Activated CD4-positive, alpha-beta T cell treated with anti-CD3 and anti-CD28 coated beads, Interleukin-10, Interleukin-2, amounts not matched to agents 100 ng/mL and 50 ng/mL, durations not matched to agents 16 hours and 8 hours (primary cell): ENCODE results near the gene PCDHB12.
"Not testable (repeated sequence)": the region's sequence is repeated elsewhere in the genome, so short reads cannot be mapped to it uniquely, and the experiment has no call there.

Experiments
- DNase-seq: peaks from one replicate; pipeline ENCODE4 v3.0.0-alpha.2; 2020

The PCDHB12 gene

GRCh38 chr5:141208478-141208877 lies at the start of gene PCDHB12:
TSS of gene PCDHB12 (plus strand) at chr5:141208719. CDS start at chr5:141208908, 189 bp downstream.
- no peak for DNase-seq

GRCh38 chr5:141172381-141173204 lies 35.9 kb upstream of the PCDHB12 start, which contains the start of gene PCDHB7:
TSS of gene PCDHB7 (plus strand) at chr5:141172644. CDS start at chr5:141172836, 192 bp downstream.
- DNase-seq: peak; percentile 3

DNA sequence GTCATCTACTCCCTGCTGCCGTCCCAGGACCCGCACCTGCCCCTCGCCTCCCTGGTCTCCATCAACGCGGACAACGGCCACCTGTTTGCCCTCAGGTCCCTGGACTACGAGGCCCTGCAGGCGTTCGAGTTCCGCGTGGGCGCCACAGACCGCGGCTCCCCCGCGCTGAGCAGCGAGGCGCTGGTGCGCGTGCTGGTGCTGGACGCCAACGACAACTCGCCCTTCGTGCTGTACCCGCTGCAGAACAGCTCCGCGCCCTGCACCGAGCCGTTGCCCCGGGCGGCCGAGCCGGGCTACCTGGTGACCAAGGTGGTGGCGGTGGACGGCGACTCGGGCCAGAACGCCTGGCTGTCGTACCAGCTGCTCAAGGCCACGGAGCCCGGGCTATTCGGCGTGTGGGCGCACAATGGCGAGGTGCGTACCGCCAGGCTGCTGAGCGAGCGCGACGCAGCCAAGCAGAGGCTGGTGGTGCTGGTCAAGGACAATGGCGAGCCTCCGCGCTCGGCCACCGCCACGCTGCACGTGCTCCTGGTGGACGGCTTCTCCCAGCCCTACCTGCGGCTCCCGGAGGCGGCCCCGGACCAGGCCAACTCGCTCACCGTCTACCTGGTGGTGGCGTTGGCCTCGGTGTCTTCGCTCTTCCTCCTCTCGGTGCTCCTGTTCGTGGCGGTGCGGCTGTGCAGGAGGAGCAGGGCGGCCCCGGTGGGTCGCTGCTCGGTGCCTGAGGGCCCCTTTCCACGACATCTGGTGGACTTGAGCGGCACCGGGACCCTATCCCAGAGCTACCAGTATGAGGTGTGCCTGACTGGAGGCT lies 34.0 kb upstream of the PCDHB12 start:
- DNase-seq: not testable (repeated sequence)

- DNase-seq: no peak
Measured at GRCh38 chr5:141175933-141176332, 32.6 kb upstream of the PCDHB12 start.

DNA sequence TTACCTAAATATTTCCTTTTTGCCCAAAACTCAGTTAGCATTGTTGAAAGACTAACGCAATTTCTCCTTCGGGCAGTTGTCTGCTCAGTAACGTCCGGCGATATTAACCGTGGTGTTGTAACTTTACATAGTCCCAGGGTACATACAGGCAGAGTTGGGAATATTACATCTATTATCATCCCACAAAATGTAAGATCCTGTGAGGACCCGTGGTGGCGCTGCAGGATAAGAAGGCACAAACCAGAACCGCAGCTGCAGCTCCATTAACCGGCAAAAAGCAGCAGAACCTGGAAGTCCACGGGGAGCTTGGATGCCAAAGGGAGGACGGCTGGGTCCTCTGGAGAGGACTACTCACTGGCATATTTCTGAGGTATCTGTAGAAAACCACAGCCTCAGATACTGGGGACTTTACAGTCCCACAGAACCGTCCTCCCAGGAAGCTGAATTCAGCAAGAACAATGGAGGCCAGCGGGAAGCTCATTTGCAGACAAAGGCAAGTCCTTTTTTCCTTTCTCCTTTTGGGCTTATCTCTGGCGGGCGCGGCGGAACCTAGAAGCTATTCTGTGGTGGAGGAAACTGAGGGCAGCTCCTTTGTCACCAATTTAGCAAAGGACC lies 30.8 kb upstream of the PCDHB12 start, which contains the start of gene PCDHB8:
PCDHB8 (plus strand) TSS at position 214 of the 615 bp plus-strand sequence; CDS start at position 459, 245 bp downstream.
- not testable (repeated sequence) for DNase-seq

DNA sequence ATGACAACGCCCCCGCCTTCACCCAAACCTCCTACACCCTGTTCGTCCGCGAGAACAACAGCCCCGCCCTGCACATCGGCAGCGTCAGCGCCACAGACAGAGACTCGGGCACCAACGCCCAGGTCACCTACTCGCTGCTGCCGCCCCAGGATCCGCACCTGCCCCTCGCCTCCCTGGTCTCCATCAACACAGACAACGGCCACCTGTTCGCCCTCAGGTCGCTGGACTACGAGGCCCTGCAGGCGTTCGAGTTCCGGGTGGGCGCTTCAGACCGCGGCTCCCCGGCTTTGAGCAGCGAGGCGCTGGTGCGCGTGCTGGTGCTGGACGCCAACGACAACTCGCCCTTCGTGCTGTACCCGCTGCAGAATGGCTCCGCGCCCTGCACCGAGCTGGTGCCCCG lies 29.1 kb upstream of the PCDHB12 start:
- not testable (repeated sequence) for DNase-seq

DNA sequence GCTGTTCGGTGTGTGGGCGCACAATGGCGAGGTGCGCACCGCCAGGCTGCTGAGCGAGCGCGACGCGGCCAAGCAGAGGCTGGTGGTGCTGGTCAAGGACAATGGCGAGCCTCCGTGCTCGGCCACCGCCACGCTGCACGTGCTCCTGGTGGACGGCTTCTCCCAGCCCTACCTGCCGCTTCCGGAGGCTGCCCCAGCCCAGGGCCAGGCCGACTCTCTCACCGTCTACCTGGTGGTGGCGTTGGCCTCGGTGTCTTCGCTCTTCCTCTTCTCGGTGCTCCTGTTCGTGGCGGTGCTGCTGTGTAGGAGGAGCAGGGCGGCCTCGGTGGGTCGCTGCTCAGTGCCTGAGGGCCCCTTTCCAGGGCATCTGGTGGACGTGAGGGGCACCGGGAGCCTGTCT lies 28.6 kb upstream of the PCDHB12 start:
- DNase-seq: not testable (repeated sequence)

DNA sequence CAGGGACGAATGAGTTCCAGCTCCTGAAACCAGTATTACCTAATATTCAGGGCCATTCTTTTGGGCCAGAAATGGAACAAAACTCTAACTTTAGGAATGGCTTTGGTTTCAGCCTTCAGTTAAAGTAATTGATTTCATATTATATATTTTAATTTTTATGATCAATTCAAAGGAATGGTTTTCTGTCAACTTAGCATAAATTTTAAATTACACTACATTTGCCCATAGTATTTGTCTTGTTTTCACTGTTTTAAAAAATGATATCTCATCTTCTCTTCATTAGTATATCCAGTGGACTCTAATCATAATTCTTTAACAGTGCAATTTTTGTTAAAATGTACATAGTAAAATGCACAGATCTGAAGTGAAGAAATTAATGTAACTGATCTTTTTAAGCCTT lies 28.2 kb upstream of the PCDHB12 start:
- no peak for DNase-seq

DNA sequence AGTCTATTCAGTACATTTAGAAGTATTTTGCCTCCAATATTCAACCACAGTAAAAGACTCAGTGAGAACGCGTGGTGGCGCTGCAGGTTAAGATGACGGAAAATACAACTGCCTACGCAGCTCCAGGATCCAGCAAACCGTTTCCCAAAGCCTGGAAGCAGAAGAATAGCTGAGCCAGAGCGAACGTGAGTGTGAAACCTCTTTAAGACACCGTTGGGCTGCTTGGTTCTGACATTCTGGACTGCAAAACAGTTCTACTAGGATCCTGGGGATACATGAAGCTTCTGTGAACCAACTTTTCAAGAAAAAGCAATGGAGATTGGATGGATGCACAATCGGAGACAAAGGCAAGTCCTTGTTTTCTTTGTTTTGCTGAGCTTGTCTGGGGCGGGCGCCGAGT lies 26.3 kb upstream of the PCDHB12 start, which contains the start of gene PCDHB16:
PCDHB16 (plus strand) TSS at position 140 of the 400 bp plus-strand sequence; CDS start at position 313, 173 bp downstream.
- DNase-seq: no peak

- not testable (repeated sequence) for DNase-seq
Measured at GRCh38 chr5:141184117-141184855, 24.2 kb upstream of the PCDHB12 start.

GRCh38 chr5:141186897-141187512 lies 21.5 kb upstream of the PCDHB12 start, which contains the start of gene PCDHB9:
TSS of gene PCDHB9 (plus strand) at chr5:141187161. CDS start at chr5:141187319, 158 bp downstream.
- peak; percentile 6 for DNase-seq

DNA sequence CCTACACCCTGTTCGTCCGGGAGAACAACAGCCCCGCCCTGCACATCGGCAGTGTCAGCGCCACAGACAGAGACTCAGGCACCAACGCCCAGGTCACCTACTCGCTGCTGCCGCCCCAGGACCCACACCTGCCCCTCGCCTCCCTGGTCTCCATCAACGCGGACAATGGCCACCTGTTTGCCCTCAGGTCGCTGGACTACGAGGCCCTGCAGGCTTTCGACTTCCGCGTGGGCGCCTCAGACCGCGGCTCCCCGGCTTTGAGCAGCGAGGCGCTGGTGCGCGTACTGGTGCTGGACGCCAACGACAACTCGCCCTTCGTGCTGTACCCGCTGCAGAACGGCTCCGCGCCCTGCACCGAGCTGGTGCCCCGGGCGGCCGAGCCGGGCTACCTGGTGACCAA lies 19.8 kb upstream of the PCDHB12 start:
- DNase-seq: not testable (repeated sequence)

GRCh38 chr5:141189131-141189530 lies 19.4 kb upstream of the PCDHB12 start:
- DNase-seq: not testable (repeated sequence)

GRCh38 chr5:141192110-141192725 lies 16.3 kb upstream of the PCDHB12 start, which contains the start of gene PCDHB10:
TSS of gene PCDHB10 (plus strand) at chr5:141192353. CDS start at chr5:141192553, 200 bp downstream.
- peak; percentile 20 for DNase-seq

DNA sequence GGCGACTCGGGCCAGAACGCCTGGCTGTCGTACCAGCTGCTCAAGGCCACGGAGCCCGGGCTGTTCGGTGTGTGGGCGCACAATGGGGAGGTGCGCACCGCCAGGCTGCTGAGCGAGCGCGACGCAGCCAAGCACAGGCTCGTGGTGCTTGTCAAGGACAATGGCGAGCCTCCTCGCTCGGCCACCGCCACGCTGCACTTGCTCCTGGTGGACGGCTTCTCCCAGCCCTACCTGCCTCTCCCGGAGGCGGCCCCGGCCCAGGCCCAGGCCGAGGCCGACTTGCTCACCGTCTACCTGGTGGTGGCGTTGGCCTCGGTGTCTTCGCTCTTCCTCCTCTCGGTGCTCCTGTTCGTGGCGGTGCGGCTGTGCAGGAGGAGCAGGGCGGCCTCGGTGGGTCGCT lies 14.2 kb upstream of the PCDHB12 start:
- DNase-seq: not testable (repeated sequence)

DNA sequence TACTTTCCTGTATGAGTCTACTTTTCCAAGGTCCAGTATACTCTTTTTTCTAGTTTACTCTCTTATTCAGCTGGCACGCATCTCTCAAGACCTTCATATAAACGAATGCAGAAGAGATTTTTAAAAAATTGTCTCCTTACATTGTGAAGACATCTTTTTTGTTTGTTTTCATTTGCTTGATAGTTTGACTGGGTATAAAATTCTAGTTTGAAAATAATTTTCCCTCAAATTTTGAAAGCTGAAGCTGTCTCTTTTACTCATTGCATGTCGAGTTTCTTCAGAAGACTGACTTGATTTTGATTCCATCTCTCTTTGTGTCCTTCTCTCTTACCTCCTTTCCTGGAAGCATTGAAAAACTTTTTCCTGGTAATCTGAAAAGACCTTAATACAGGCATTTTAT lies 12.2 kb upstream of the PCDHB12 start:
- DNase-seq: no peak

DNA sequence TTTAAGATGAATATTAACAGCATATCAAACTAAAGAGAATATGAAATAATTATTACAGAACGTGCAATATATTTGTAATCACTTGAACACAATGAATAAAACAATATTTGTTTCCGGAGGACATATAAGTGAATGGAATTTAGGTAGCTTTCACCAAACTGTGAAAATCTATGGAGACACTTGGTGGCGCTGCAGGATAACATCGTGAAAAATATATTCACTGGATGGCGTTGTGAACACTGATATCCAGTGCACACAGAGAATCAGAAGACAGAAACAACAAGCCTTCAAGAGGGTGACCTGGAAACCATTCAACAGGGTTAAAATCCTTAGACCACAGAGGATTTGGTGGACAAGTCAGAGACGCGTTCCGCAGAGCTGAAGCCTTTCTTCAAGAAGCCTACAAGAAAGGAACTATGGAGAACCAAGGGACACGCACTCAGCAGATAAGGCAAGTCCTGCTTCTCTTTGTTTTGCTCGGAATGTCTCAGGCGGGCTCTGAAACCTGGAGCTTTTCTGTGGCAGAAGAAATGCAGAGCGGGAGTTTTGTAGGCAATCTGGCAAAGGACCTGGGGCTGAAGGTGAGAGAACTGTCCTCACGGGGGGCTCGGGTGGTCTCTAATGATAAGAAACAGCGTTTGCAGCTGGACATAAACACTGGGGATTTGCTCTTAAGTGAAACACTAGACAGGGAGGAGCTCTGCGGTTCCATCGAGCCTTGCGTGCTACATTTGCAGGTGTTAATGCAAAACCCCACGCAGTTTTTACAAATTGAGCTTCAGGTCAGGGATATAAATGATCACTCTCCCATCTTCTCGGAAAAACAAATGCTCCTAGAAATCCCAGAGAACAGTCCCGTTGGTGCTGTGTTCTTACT lies 8.9 kb upstream of the PCDHB12 start, which contains the start of gene PCDHB11:
PCDHB11 (plus strand) TSS at position 269 of the 877 bp plus-strand sequence; CDS start at position 417, 148 bp downstream.
- no peak for DNase-seq

GRCh38 chr5:141201126-141201525 lies 7.4 kb upstream of the PCDHB12 start:
- DNase-seq: not testable (repeated sequence)

DNA sequence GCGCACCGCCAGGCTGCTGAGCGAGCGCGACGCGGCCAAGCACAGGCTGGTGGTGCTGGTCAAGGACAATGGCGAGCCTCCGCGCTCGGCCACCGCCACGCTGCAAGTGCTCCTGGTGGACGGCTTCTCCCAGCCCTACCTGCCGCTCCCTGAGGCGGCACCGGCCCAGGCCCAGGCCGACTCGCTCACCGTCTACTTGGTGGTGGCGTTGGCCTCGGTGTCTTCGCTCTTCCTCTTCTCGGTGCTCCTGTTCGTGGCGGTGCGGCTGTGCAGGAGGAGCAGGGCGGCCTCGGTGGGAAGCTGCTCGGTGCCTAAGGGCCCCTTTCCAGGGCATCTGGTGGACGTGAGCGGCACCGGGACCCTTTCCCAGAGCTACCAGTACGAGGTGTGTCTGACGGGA lies 6.9 kb upstream of the PCDHB12 start:
- not testable (repeated sequence) for DNase-seq

DNA sequence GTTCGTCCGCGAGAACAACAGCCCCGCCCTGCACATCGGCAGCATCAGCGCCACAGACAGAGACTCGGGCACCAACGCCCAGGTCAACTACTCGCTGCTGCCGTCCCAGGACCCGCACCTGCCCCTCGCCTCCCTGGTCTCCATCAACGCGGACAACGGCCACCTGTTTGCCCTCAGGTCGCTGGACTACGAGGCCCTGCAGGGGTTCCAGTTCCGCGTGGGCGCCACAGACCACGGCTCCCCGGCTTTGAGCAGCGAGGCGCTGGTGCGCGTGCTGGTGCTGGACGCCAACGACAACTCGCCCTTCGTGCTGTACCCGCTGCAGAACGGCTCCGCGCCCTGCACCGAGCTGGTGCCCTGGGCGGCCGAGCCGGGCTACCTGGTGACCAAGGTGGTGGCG lies 1.8 kb downstream of the PCDHB12 start:
- not testable (repeated sequence) for DNase-seq
